Activated effector memory CD4-positive, alpha-beta T cell treated with Interleukin-2 at 50 U/mL for 16 hours (primary cell): ENCODE results near the gene ABHD5.
A peak's percentile ranks its signal among the peaks of the same experiment; 100 is the strongest.

ENCODE experiments used
- DNase-seq: peaks from one replicate; pipeline ENCODE4 v3.0.0-alpha.2; 2020

ABHD5 gene

GRCh38 chr3:43686333-43686699 is 4.4 kb upstream of the ABHD5 start:
- no peak for DNase-seq

- no peak for DNase-seq
These were observed 3.8 kb upstream of the ABHD5 start for GRCh38 chr3:43686700-43687498.

DNA sequence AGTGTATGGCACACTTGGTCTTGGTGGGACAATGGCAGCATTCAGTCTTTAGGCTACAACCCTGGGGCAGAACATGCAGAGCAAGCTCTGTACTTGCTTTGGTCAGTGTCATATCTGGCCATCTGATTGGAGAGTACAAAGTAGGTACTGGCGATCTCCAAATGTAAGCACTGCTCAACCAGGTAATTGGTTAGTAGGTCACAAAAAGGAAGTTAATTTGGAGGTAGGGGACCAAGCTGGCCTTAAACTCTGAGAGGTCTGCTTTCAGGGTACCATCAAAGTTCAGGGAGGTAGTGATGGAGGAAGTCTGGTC is 3.3 kb upstream of the ABHD5 start:
- no peak for DNase-seq

DNA sequence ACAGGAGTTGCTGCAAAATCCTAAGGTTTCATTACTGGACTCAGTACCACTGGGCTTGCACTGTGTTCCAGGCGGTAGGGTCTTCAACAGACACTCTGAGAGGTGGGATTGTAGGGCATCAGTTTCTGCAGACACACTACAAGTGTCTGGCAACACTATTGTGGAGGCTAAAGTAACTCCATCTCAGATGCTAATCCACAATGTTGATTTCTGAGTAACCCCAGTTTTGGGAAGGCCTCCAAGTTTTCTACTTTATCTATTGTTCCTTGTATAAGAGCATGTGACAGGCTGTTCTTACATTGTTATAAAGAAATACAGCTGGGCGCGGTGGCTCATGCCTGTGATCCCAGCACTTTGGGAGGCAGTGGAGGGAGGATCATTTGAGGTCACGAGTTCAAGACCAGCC is 2.5 kb upstream of the ABHD5 start:
- no peak for DNase-seq

DNA sequence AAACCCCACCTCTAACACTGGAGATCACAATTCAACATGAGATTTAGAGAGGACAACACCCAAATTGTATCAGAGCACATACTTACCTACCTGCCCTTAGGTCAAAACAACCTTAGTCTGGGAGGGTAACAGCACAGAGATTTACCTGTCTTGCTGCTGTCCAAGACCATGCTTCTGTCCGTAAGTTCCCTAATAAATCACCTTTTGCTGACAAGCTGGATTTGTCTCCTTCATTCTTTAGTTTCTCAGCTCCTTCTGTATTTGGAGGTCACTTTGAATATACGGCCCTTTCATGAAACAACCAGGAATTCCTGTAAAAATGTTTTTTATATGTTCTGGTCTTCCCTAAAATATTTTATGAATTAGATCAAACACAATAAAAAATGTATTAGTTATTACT is 1.6 kb upstream of the ABHD5 start:
- no peak for DNase-seq

DNA sequence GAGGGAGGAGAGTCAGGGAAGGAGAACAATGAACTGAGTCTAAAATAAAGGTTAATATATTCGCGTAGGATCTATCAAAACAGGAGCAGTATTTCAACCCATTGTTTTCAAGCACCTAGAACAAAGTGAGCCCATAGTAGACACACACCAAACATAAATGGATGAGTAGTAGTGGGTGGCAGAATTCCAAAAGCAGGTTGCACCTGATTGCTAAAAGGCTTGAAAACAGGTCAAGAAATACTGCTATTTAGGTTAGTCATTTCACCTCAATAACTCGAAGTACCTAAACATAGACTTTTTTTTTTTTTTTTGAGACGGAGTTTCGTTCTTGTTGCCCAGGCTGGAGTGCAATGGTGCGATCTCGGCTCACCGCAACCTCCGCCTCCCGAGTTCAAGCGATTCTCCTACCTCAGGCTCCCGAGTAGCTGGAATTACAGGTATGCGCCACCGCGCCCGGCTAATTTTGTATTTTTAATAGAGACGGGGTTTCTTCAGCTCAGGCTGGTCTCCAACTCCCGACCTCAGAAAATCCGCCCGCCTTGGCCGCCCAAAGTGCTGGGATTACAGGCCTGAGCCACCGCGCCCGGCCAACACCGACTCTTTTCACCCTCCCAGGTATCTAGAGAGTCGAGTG is 855 bp upstream of the ABHD5 start:
- DNase-seq = no peak

DNA sequence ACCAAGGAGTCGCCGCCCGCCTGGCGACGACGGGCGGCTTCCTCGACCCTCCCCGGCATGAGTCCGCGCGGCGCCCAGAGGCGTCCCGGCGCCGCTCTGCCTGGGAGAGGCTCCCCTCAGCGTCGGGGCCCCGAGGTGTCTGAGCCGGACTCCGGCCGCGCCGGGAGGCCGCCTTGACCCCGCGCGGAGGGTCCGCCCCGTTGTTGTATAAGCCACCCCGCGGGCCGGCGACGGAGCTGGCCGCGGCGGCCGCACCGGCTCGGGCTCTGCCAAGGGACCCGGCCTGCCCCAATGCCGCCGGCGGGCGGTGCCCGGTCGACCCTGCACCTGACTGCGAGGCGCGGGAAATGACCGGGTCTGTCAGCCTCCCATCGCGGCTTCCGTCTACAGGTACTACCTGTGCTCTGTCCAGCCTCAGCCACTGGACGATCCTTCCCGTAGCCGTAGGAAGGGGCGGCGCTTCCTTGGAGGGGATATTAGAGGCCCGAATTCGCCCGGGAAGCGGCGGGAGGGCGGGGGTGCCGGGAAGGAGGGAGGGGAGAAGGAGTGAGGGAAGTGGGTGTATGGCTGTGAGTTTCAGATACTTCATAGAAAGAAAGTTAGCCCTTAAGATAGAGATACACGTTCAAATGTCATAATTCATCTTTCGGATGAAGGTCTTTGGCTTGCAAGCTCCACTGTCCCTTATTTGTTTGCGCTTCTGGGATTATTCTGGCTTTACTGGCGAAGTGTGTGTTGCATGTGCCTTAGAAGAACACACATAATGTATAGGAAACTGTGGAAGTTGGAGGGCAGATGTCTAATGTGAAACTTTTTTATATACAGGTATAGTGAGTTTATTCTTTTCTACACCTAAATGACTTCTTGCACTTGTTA is 620 bp downstream of the ABHD5 start:
- DNase-seq = peak; percentile 15

DNA sequence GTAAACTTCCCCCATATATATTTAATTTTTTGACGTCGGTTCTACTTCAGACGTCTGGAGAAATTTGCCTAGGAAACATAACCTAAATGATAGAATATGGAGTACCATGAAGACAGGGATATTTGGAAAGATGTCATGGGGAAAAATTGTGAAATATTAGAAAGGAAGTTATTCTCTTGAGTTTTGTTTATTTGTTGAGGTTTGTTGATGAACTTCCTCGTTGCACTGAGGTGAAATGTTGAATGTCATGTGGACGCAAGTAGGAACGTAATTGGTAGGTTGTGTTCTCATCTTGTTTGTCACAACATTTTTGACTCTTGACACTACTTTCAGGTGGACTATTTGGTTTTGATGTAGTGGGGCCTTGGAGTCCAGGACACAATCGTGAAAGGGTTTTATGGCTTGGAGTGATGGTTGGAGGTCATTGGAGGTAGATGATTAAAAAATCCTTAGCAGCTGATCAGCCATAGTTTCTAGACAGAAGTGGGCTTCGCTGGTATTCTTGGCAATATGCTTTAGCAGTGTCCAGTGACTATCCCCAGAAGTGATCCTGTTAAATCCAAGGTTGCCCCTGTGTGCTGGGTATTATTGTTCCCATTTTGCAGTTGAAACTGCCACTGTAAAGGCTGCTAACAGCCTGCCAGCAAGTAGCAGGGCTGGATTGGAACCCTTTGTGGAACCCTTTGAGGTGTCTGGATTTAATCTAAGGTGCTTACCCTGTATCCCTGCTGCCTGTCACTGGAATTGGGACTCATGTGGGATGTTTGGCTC is 1.5 kb downstream of the ABHD5 start:
- DNase-seq = no peak

GRCh38 chr3:43692971-43693370 is 2.2 kb downstream of the ABHD5 start:
- no peak for DNase-seq

DNA sequence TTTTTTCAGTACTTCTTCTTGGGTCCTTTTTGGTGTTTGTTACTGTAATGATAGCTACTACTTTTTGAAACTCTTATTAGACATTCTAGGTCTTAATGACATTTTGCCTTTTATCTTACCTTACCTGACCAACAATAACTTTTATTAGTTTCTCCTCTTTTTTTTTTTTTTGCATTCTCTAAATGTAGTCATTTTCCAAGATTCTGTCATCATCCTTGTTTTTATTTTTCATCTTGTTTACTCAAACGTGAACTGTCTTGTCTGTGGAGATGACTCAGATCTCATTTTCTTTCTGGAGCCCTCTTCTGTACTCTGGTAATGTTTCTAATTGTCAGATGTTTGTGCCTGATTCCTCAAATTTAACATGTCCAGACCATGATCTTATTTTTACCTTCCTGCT is 2.9 kb downstream of the ABHD5 start:
- no peak for DNase-seq

- DNase-seq = no peak
These were observed 4.7 kb downstream of the ABHD5 start for GRCh38 chr3:43695443-43695842.

- DNase-seq = no peak
These were observed 5.1 kb downstream of the ABHD5 start for GRCh38 chr3:43695863-43696262.

DNA sequence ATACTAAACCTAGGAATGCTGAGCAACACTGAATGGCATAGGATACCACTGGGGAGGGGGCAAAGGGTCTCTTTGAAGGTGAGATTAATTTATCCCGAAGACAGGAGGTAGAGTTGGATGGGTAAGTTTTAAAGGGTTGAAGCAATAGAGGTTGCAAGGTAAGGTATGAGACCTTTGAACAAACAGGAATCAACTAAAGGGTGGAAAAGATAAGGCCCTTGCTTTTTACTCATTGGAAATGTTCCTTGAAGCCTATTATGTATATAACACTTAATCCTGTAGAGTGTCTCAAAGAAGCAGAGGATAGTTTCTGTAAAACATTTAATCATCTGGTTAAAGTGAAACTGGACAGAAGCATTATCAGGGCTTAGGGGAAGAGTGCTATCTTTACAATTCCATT is 5.7 kb downstream of the ABHD5 start:
- no peak for DNase-seq

- DNase-seq = no peak
These were observed 6.1 kb downstream of the ABHD5 start for GRCh38 chr3:43696881-43697280.

GRCh38 chr3:43699864-43700263 is 9.1 kb downstream of the ABHD5 start:
- DNase-seq = no peak

DNA sequence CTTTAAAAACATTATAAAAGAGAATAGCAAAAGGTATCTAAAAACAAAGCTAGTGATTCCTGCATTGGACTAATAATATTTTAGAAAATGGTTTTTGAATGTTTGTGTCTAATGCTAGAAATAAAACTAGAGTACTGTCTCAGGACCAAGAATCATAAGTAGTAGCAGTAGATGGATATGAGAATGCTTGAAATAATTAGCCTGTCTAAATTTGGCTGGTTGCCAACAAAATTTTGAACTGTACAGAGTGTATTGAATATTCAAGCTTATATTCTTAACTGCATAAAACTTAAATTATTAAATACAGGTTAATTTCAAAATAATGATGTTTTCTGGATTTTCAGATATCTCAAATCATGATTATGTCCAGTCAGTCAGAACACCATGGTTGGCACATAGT is 14.0 kb downstream of the ABHD5 start:
- no peak for DNase-seq

DNA sequence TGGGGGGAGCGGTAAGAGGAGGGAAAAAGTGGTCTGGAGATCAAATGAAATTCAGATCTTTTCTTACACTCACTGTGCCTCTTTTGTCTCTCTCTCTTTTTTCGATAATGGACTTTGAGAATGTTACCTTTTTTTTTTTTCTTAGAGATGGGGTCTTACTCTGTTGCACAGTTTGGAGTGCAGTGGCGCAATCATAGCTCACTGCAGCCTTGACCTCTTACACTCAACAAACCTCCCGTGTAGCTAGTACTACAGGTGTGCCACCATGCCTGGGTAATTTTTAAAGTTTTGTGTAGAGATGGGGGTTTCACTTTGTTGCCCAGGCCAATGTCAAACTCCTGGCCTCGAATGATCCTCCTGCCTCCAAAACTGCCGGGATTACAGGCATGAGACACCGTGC is 15.6 kb downstream of the ABHD5 start:
- no peak for DNase-seq

DNA sequence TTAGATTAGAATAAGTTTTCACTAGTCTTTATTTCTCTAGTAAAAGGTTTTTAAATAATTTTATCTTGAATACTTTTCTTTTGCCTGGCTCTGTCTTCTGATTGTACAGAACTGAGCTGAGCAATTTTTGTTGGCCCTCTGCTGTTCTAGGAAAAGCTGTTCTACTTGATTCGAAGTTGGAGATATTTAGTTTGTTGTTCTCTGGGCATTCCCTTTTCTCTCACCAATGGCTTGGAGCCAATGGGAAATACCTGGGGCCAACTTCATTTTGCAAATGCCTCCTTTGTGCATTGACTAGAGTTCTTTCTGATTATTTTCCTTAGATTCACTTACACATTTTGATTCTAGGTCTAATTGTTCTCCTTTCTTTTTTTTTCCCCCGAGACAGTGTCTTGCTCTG is 16.5 kb downstream of the ABHD5 start:
- no peak for DNase-seq

DNA sequence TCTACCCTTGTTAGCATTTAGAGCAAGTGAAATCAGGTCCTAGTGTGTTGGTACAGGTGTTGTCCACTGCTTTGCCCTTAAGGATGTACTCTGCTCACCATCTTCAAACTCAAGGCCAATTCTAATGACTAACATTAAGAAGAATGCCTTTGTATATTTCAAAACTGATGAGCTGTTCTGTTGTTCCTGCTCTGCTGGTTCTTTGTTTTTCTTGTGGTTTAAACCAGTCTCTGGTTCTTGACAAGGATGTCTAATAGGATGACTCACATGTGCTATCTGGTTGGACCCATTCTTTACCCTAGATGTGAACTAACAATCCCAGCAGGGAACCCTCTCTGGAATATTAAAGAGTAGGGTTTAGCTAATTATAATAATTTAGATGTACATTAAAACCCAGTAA is 17.3 kb downstream of the ABHD5 start:
- DNase-seq = no peak

DNA sequence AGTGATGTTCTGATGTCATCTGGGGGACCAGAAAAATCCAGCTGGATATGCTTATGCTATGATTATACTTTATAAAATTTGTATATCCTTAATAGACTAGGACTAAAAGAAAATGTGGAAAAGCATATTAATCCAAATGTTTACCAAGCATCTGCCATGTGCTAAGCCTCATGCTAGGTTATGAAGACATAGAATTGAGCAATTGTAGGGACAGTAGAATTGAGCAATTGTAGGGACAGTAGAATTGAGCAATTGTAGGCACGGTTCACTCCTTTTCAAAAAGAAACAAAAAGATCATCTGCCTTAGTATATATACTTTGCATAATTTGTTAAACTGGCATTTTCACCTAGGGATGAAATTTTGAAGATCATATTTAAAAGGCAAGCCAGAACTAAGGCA is 18.3 kb downstream of the ABHD5 start:
- DNase-seq = no peak

DNA sequence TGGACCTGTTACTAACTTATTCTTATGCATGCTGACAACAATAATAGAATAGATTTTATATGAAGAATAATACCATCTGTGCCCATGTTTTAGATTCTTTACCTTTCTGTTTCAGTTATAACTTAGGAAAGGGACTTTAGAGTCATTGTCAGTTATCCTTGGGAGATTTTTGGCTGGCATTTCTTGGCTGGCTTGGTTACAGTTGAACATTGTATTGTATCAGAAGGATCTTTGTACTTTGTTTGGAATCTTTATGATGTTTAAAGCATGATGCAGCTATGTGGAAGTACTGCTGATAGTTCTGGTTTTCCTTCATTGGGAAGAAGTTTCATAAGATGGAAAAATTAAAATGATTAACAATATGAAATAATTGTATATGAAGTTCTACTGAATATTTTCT is 19.9 kb downstream of the ABHD5 start:
- DNase-seq = no peak

- no peak for DNase-seq
These were observed 27.6 kb downstream of the ABHD5 start for GRCh38 chr3:43718296-43718695.

DNA sequence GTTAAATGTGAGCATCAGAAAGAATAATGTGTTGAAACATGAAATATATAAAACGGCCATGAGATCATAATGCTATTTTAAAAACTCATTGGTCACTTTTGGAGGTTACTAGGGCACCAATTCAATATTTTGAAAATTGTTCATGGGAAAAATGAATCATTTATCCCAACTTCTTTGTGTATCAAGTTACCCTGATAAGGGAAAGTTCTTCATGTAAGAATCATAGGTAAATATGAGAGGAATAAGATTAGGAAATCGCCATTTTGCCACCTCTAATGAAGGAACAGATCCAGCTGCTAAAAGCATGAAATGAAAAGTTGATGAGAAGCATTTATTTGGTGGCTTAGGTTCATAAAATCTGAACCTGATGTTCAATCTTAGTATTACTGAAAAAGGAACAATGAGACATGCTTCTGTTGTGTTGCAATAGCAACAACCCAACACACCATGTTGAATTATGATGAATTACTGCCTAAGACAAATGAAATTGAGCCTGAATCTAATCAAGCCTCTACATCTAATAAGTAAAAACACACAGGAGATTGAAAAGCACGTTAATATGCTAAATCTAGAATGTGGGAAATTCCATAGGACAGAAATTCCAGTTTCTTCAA is 32.5 kb downstream of the ABHD5 start:
- DNase-seq = no peak
